ENCODE results near the gene SMIM30. TPM values are rescaled to one million over a fixed set of nuclear protein-coding genes. Genes with fewer than 3 reads are reported as not detected.

The SMIM30 gene
- total and polyA plus RNA-seq, 2 of the 8 experiments (the other 6 are each of a cell fraction or from before 2014, with no cell fraction given): 35.2 to 49.7 TPM

- DNase-seq (ENCODE audit: low read depth in 1 of 2, low spot score in 2 of 2) (no peak), FAIRE-seq (no peak)
- Histone ChIP-seq H3K9ac (replicated peaks in 1 of 4; ENCODE audit: extremely low read depth in 1 of 4, low read depth in 3 of 4, low read length in 3 of 4) (no peak overlapping the region), H3K36me3 (ENCODE audit: control insufficient read depth in 2 of 4, insufficient read depth in 4 of 4, low read length in 3 of 4) (no peaks in the 10 kb centered on the region), H4K5ac (ENCODE audit: insufficient read length, low read depth, low read length) (no peak overlapping the region), H4K20me1 (replicated peaks in 1 of 2; ENCODE audit: control insufficient read depth in 1 of 2, insufficient read depth in 2 of 2, low read length in 2 of 2) (no peaks in the 10 kb centered on the region), H3K14ac (ENCODE audit: insufficient read length) (no peak overlapping the region), H3K4ac (replicated peaks; ENCODE audit: insufficient read length, low read depth, low read length) (no peak overlapping the region), H3K79me2 (ENCODE audit: control insufficient read depth in 1 of 2, insufficient read depth in 2 of 2, low read length in 2 of 2) (no peaks in the 10 kb centered on the region), H3K27me3 (replicated peaks in 1 of 4; ENCODE audit: control insufficient read depth in 3 of 4, extremely low read depth in 1 of 4, insufficient read depth in 3 of 4, low read length in 3 of 4) (no peaks in the 10 kb centered on the region), H2BK5ac (ENCODE audit: low read depth, low read length) (no peak overlapping the region), H3K79me1 (ENCODE audit: low read depth, low read length) (no peaks in the 10 kb centered on the region), H3K9me3 (ENCODE audit: insufficient read depth in 2 of 2, low read depth in 1 of 2, low read length in 1 of 2) (no peaks in the 10 kb centered on the region), H4K8ac (ENCODE audit: extremely low read depth, insufficient read depth, low read length) (no peak overlapping the region), H3K4me2 (ENCODE audit: insufficient read depth in 1 of 2, low read depth in 2 of 2, low read length in 2 of 2) (no peak overlapping the region), H3K56ac (replicated peaks; ENCODE audit: insufficient read length, low read depth, low read length) (no peak overlapping the region), H2AFZ (ENCODE audit: low read length) (no peak overlapping the region), H3K23me2 (ENCODE audit: low read depth, low read length) (no peaks in the 10 kb centered on the region), H2BK20ac (ENCODE audit: low read length) (no peak overlapping the region), H3K4me3 (ENCODE audit: extremely low read depth in 1 of 4, insufficient read depth in 2 of 4, low read depth in 3 of 4, low read length in 4 of 4) (no peak overlapping the region), H2BK15ac (ENCODE audit: low read length) (no peak overlapping the region), H3K4me1 (replicated peaks in 1 of 4; ENCODE audit: control insufficient read depth in 3 of 4, insufficient read depth in 4 of 4, low read length in 3 of 4) (no peaks in the 10 kb centered on the region), H2BK120ac (replicated peaks; ENCODE audit: low read depth, low read length) (no peak overlapping the region), H3K23ac (ENCODE audit: insufficient read length) (no peak overlapping the region), H4K91ac (replicated peaks; ENCODE audit: insufficient read length, low read length) (no peak overlapping the region), H2BK12ac (ENCODE audit: low read depth, low read length) (no peak overlapping the region), H3K18ac (ENCODE audit: extremely low read depth, low read length) (no peak overlapping the region), H2AK5ac (ENCODE audit: low read depth, low read length) (no peak overlapping the region), H3K27ac (ENCODE audit: low read depth, low read length) (no peak overlapping the region)
- POLR2A ChIA-PET (ENCODE audit: partially characterized antibody): no interaction called here
- TF ChIP-seq POLR2AphosphoS5 (IDR thresholded peaks at IDR 0.05; ENCODE audit: low read depth, low read length): no peak
- CTCF ChIA-PET (ENCODE audit: partially characterized antibody): interaction anchor here (1.2 to 4.3 kb wide), 3 partner anchors 18 to 264 kb away, joined by 3 to 23 read pairs (median 4); no protein-coding TSS in a partner anchor
These were observed 23.4 kb upstream of the SMIM30 start for GRCh38 chr7:113141803-113142202.

Measured in H1 (cell line).